H1 (cell line): ENCODE data around the gene CLEC16A. TPM values are rescaled to one million over a fixed set of nuclear protein-coding genes. Genes with fewer than 3 reads are reported as not detected.

Experiments
- CTCF ChIA-PET: fragments of 300-600 bp; sonication (Branson Sonifier 250); formaldehyde crosslinking; loops from one replicate; lab custom pipeline; 2021; ENCODE audit not compliant: partially characterized antibody; lab: Charles Lee
- POLR2A ChIA-PET: fragments of 300-600 bp; sonication (Branson Sonifier 250); formaldehyde crosslinking; loops from one replicate; lab custom pipeline; 2021; ENCODE audit warnings: inconsistent platforms; ENCODE audit not compliant: partially characterized antibody; lab: Charles Lee
- DNase-seq, 2 experiments: peaks; one replicate each; pipeline versions ENCODE4 v3.0.0 to v3.0.0-alpha.2; 2010 to 2022; ENCODE audit warnings: low spot score in 2 of 2, low read depth in 1 of 2, mixed read lengths in 1 of 2
- FAIRE-seq: peaks from 2 replicates; lab custom pipeline; 2011; peaks lifted over from hg19 to GRCh38; lab: Jason Lieb, UNC
- H2AFZ ChIP-seq: 2 replicates; pipeline ENCODE4 v1.8.1; 2012; ENCODE audit warnings: low read length, inconsistent platforms
- H2AK5ac ChIP-seq: 2 replicates; pipeline ENCODE4 v1.6.1; 2013; ENCODE audit warnings: low read depth, low read length
- H2BK120ac ChIP-seq: replicated peaks from 2 replicates; pipeline ENCODE3; 2013; ENCODE audit warnings: low read depth, low read length, inconsistent platforms
- H2BK12ac ChIP-seq: 2 replicates; pipeline ENCODE4 v1.6.1; 2013; ENCODE audit warnings: low read depth, low read length
- H2BK15ac ChIP-seq: 2 replicates; pipeline ENCODE4 v1.6.1; 2013; ENCODE audit warnings: low read length
- H2BK20ac ChIP-seq: 2 replicates; pipeline ENCODE4 v1.6.1; 2013; ENCODE audit warnings: low read length
- H2BK5ac ChIP-seq: 2 replicates; pipeline ENCODE4 v1.6.1; 2013; ENCODE audit warnings: low read depth, low read length
- H3K14ac ChIP-seq: 2 replicates; pipeline ENCODE4 v1.6.1; 2013; ENCODE audit warnings: inconsistent platforms; ENCODE audit not compliant: insufficient read length
- H3K18ac ChIP-seq: 2 replicates; pipeline ENCODE4 v1.6.1; 2013; ENCODE audit warnings: low read length; ENCODE audit errors: extremely low read depth
- H3K23ac ChIP-seq: 2 replicates; pipeline ENCODE4 v1.6.1; 2013; ENCODE audit warnings: inconsistent platforms; ENCODE audit not compliant: insufficient read length
- H3K23me2 ChIP-seq: 2 replicates; pipeline ENCODE4 v1.6.1; 2013; ENCODE audit warnings: low read depth, low read length
- H3K27ac ChIP-seq: 2 replicates; pipeline ENCODE4 v1.6.1; 2011; ENCODE audit warnings: low read depth, low read length, inconsistent platforms
- H3K27me3 ChIP-seq, 4 experiments: replicated peaks in 1 of 4; 1 replicate in 1 of 4; 2 replicates in 3 of 4; pipeline versions ENCODE4 v1.6.1 to v1.8.1; 2011 to 2013; ENCODE audit warnings: low read length in 3 of 4, mild to moderate bottlenecking in 3 of 4, inconsistent platforms in 2 of 4, mixed read lengths in 2 of 4, moderate library complexity in 1 of 4; ENCODE audit not compliant: control insufficient read depth in 3 of 4, insufficient read depth in 3 of 4; ENCODE audit errors: extremely low read depth in 1 of 4
- H3K36me3 ChIP-seq, 4 experiments: 2 replicates each; pipeline versions ENCODE4 v1.6.1 to v1.8.1; 2011 to 2013; ENCODE audit warnings: mild to moderate bottlenecking in 4 of 4, low read length in 3 of 4, moderate library complexity in 2 of 4, control low read depth in 1 of 4, inconsistent platforms in 1 of 4; ENCODE audit not compliant: insufficient read depth in 4 of 4, control insufficient read depth in 2 of 4
- H3K4ac ChIP-seq: replicated peaks from 2 replicates; pipeline ENCODE3; 2013; ENCODE audit warnings: low read length, low read depth, mixed read lengths, inconsistent platforms; ENCODE audit not compliant: insufficient read length
- H3K4me1 ChIP-seq, 4 experiments: replicated peaks in 1 of 4; 1 replicate in 1 of 4; 2 replicates in 3 of 4; pipeline versions ENCODE4 v1.6.1 to v1.8.1; 2011 to 2013; ENCODE audit warnings: low read length in 3 of 4, inconsistent platforms in 2 of 4, mixed read lengths in 1 of 4; ENCODE audit not compliant: insufficient read depth in 4 of 4, control insufficient read depth in 3 of 4
- H3K4me2 ChIP-seq, 2 experiments: 2 replicates each; pipeline versions ENCODE4 v1.6.1 to v1.8.1; 2011 to 2013; ENCODE audit warnings: low read depth in 2 of 2, low read length in 2 of 2, control low read depth in 1 of 2, inconsistent platforms in 1 of 2, mild to moderate bottlenecking in 1 of 2; ENCODE audit not compliant: insufficient read depth in 1 of 2
- H3K4me3 ChIP-seq, 4 experiments: fragments of 200-600, 300-600 bp in 1 of 4; sonication (generic), shearing (Covaris generic), sonication (Bioruptor Twin) in 1 of 4; 2 replicates each; pipeline versions ENCODE4 v1.5.1 to v1.8.1; 2011 to 2016; ENCODE audit warnings: low read length in 4 of 4, low read depth in 3 of 4, control low read depth in 2 of 4, inconsistent platforms in 2 of 4, mild to moderate bottlenecking in 2 of 4, mixed read lengths in 1 of 4, moderate library complexity in 1 of 4; ENCODE audit not compliant: insufficient read depth in 2 of 4; ENCODE audit errors: extremely low read depth in 1 of 4
- H3K56ac ChIP-seq: replicated peaks from 2 replicates; pipeline ENCODE3; 2013; ENCODE audit warnings: low read depth, mild to moderate bottlenecking, mixed read lengths, low read length, inconsistent platforms; ENCODE audit not compliant: insufficient read length
- H3K79me1 ChIP-seq: 2 replicates; pipeline ENCODE4 v1.6.1; 2013; ENCODE audit warnings: low read depth, low read length, control low read depth
- H3K79me2 ChIP-seq, 2 experiments: 2 replicates each; pipeline versions ENCODE4 v1.6.1 to v1.8.1; 2012 to 2013; ENCODE audit warnings: low read length in 2 of 2, mild to moderate bottlenecking in 2 of 2, inconsistent platforms in 1 of 2; ENCODE audit not compliant: insufficient read depth in 2 of 2, control insufficient read depth in 1 of 2
- H3K9ac ChIP-seq, 4 experiments: replicated peaks in 1 of 4; 1 replicate in 1 of 4; 2 replicates in 3 of 4; pipeline versions ENCODE4 v1.6.1 to v1.8.1; 2011 to 2013; ENCODE audit warnings: low read depth in 3 of 4, low read length in 3 of 4, control low read depth in 2 of 4, mild to moderate bottlenecking in 2 of 4, moderate library complexity in 2 of 4, inconsistent platforms in 1 of 4; ENCODE audit errors: extremely low read depth in 1 of 4
- H3K9me3 ChIP-seq, 2 experiments: 2 replicates each; pipeline versions ENCODE4 v1.6.1 to v1.8.1; 2012 to 2013; ENCODE audit warnings: mild to moderate bottlenecking in 2 of 2, moderate library complexity in 2 of 2, control low read depth in 1 of 2, inconsistent platforms in 1 of 2, low read depth in 1 of 2, low read length in 1 of 2, mixed read lengths in 1 of 2; ENCODE audit not compliant: insufficient read depth in 2 of 2
- H4K20me1 ChIP-seq, 2 experiments: replicated peaks in 1 of 2; 2 replicates each; pipeline versions ENCODE3 to v1.8.1; 2011 to 2013; ENCODE audit warnings: inconsistent platforms in 2 of 2, low read length in 2 of 2, mild to moderate bottlenecking in 1 of 2; ENCODE audit not compliant: insufficient read depth in 2 of 2, control insufficient read depth in 1 of 2
- H4K5ac ChIP-seq: 2 replicates; pipeline ENCODE4 v1.6.1; 2013; ENCODE audit warnings: low read length, low read depth, mixed read lengths, inconsistent platforms; ENCODE audit not compliant: insufficient read length
- H4K8ac ChIP-seq: 2 replicates; pipeline ENCODE4 v1.8.0; 2013; ENCODE audit warnings: mild to moderate bottlenecking, moderate library complexity, low read length, inconsistent platforms; ENCODE audit not compliant: insufficient read depth; ENCODE audit errors: extremely low read depth
- H4K91ac ChIP-seq: replicated peaks from 2 replicates; pipeline ENCODE3; 2013; ENCODE audit warnings: low read length, mixed read lengths, inconsistent platforms; ENCODE audit not compliant: insufficient read length
- KDM1A ChIP-seq: fragments of 200-600, 300-600 bp; sonication (generic); IDR thresholded peaks from 2 replicates; pipeline ENCODE4 v1.7.1; 2016; ENCODE audit warnings: mild to moderate bottlenecking, low read length, borderline replicate concordance
- RAD21 ChIP-seq, 2 experiments: IDR thresholded peaks in 1 of 2; conservative IDR thresholded peaks in 1 of 2; 2 replicates each; pipeline ENCODE4 v1.6.1; 2011; ENCODE audit warnings: low read depth in 2 of 2, low read length in 2 of 2, improper control_type of control experiment in 1 of 2, inconsistent platforms in 1 of 2, mild to moderate bottlenecking in 1 of 2, moderate library complexity in 1 of 2
- WGBS, 2 experiments: shearing (Covaris generic) in 1 of 2; methylation state at CpG; one replicate each; pipeline versions ENCODE4 v1.1.6 to v1.1.7; 2013 to 2015; ENCODE audit warnings: low lambda C conversion rate in 2 of 2, mixed read lengths in 2 of 2, inconsistent platforms in 1 of 2, low coverage in 1 of 2, missing lambda C conversion rate in 1 of 2; ENCODE audit not compliant: insufficient replicate concordance in 2 of 2, insufficient coverage in 1 of 2, insufficient read length in 1 of 2; ENCODE audit errors: extremely low coverage in 1 of 2, missing lambda C conversion rate in 1 of 2; 5-methylcytosine and 5-hydroxymethylcytosine counted together
- polyA plus RNA-seq, 7 experiments: library from polyadenylated mRNA; depleted of rRNA in 3 of 7; stranded (reverse) in 5 of 7; unstranded in 2 of 7; fragments of >200 nt in 5 of 7; fragments of 200-250 nt in 2 of 7; gene quantifications; 1 replicate in 5 of 7; 2 replicates in 1 of 7; 4 replicates in 1 of 7; pipeline versions ENCODE4 v1.2.1 to v1.2.3, GENCODE V29; 2011 to 2013; ENCODE audit warnings: missing spikeins in 2 of 7, mixed read lengths in 2 of 7
- total RNA-seq: library from RNA; stranded (reverse); fragmentation: NEBNext Ultra II Directional; extraction: Animal tissue kit (Norgen Biotek cat#: 25700); gene quantifications from 2 replicates; pipeline ENCODE4 v1.2.1, GENCODE V29; 2021

CLEC16A gene
- total and polyA plus RNA-seq, 2 of the 8 experiments (the other 6 are each of a cell fraction or from before 2014, with no cell fraction given), result 7.6 to 19.3 TPM

DNA sequence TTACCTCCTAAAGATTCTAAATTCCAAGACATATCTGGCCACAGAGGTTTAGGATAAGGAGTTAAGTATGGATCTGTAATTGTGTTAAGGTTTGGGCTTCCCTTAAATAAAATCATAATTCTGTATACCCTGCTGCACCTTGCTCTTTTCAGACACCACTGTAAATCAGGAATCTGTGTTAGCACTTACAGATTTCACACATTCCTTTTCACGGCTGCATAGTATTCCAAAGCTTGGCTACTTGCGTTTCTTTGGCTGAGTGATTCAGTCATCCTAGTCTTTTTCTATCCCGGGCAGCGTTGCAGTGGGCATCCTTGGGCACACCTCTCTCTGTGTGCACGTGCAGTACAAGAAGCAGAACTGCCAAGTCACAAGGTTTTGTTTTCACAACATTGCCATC is 205.8 kb downstream of the CLEC16A start:
- Histone ChIP-seq H4K91ac (no peak overlapping the region), H3K4ac (no peak overlapping the region), H2BK120ac (no peak overlapping the region), H3K9ac (no peak overlapping the region), H3K9me3 (no peaks in the 10 kb centered on the region), H4K5ac (no peak overlapping the region), H3K18ac (no peak overlapping the region), H3K36me3 (no peaks in the 10 kb centered on the region), H2AFZ (no peak overlapping the region), H3K4me2 (no peak overlapping the region), H3K27me3 (no peaks in the 10 kb centered on the region), H3K79me1 (no peaks in the 10 kb centered on the region), H2BK12ac (no peak overlapping the region), H3K27ac (no peak overlapping the region), H3K14ac (no peak overlapping the region), H4K8ac (no peak overlapping the region), H4K20me1 (peaks cover 0 to 3% of the 10 kb centered on the region in 2 experiments), H3K56ac (no peak overlapping the region), H3K79me2 (no peaks in the 10 kb centered on the region), H2BK20ac (no peak overlapping the region), H2BK15ac (no peak overlapping the region), H2AK5ac (no peak overlapping the region), H3K23me2 (peaks cover 3% of the 10 kb centered on the region; the same call in 1 of the 2 replicates), H2BK5ac (no peak overlapping the region), H3K4me3 (no peak overlapping the region), H3K4me1 (no peaks in the 10 kb centered on the region), H3K23ac (no peak overlapping the region)
- CTCF ChIA-PET, result interaction anchor here (0.6 to 0.8 kb wide), 2 partner anchors 8 to 28 kb away, joined by 3 to 6 read pairs; no protein-coding TSS in a partner anchor
- POLR2A ChIA-PET, result no interaction called here
- 88% methylated on average over 5 of the region's 5 CpGs; no CpG with 5 or more reads in 1 of the 2 experiments for WGBS, 2 experiments
- TF ChIP-seq KDM1A, result peak; percentile 52
- no peak for TF ChIP-seq RAD21 (IDR thresholded peaks at IDR 0.05 in 1 of 2, conservative IDR thresholded peaks at IDR 0.05 in 1 of 2; ENCODE audit: low read depth in 2 of 2, low read length in 2 of 2)
- DNase-seq, result no peak
- no peak for FAIRE-seq
